OCI-LY3 (cell line): ENCODE measurements around the gene PMM2.

ENCODE experiments used
- H2AFZ ChIP-seq: fragments of 200-600, 300-600 bp; shearing (Covaris generic); 2 replicates; pipeline ENCODE4 v1.6.0; 2014; ENCODE audit warnings: antibody characterized with exemption, low read depth, low read length
- H3K27ac ChIP-seq: fragments of 200-600, 300-600 bp; sonication (generic); 2 replicates; pipeline ENCODE4 v1.5.1; 2014; ENCODE audit warnings: mild to moderate bottlenecking, low read length, moderate library complexity, mixed read lengths
- H3K27me3 ChIP-seq: fragments of 200-600, 300-600 bp; sonication (generic); 2 replicates; pipeline ENCODE4 v1.6.1; 2014; ENCODE audit warnings: low read depth, low read length, mixed read lengths
- H3K36me3 ChIP-seq: fragments of 200-600, 300-600 bp; sonication (generic); replicated peaks from 2 replicates; pipeline ENCODE3; 2014; ENCODE audit warnings: low read depth, low read length, mixed read lengths
- H3K4me1 ChIP-seq: fragments of 300-600, 200-600 bp; sonication (generic); 2 replicates; pipeline ENCODE4 v1.6.1; 2014; ENCODE audit warnings: low read length, mixed read lengths
- H3K4me2 ChIP-seq: fragments of 200-600, 300-600 bp; sonication (generic); 2 replicates; pipeline ENCODE4 v1.6.1; 2014; ENCODE audit warnings: low read length, mixed read lengths
- H3K4me3 ChIP-seq: fragments of 300-600, 200-600 bp; sonication (generic); 2 replicates; pipeline ENCODE4 v1.5.1; 2014; ENCODE audit warnings: antibody characterized with exemption, mild to moderate bottlenecking, low read length, moderate library complexity
- H3K79me2 ChIP-seq: fragments of 300-600, 200-600 bp; shearing (Covaris generic); 2 replicates; pipeline ENCODE4 v1.6.1; 2014; ENCODE audit warnings: mild to moderate bottlenecking, low read length, mixed read lengths
- H3K9ac ChIP-seq: fragments of 300-600, 200-600 bp; shearing (Covaris generic); 2 replicates; pipeline ENCODE4 v1.6.0; 2014; ENCODE audit warnings: mild to moderate bottlenecking, low read length, moderate library complexity
- H3K9me3 ChIP-seq: fragments of 200-600, 300-600 bp; shearing (Covaris generic); 2 replicates; pipeline ENCODE4 v1.6.1; 2014; ENCODE audit warnings: low read length, mixed read lengths; ENCODE audit not compliant: insufficient read depth
- H4K20me1 ChIP-seq: fragments of 200-600, 300-600 bp; sonication (generic); 2 replicates; pipeline ENCODE4 v1.6.1; 2016; ENCODE audit warnings: low read length, mixed read lengths; ENCODE audit not compliant: insufficient read depth
- CTCF ChIP-seq: fragments of 200-600, 300-600 bp; sonication (generic); IDR thresholded peaks from 2 replicates; pipeline ENCODE4 v1.5.1; 2014; ENCODE audit warnings: antibody characterized with exemption, low read length, low read depth
- EZH2phosphoT487 ChIP-seq: fragments of 200-600 bp; shearing (Covaris generic); IDR thresholded peaks from 2 replicates; pipeline ENCODE4 v1.6.1; 2018; ENCODE audit warnings: antibody characterized with exemption, mixed run types, low read depth

The PMM2 gene

GRCh38 chr16:8822403-8822802 lies 24.8 kb downstream of the PMM2 start:
- Histone ChIP-seq H3K79me2 (peaks cover 28% of the 10 kb centered on the region), H3K27ac (peak overlapping the region; percentile 17), H3K4me2 (no peak overlapping the region), H3K9ac (no peak overlapping the region), H3K27me3 (no peaks in the 10 kb centered on the region), H3K4me1 (peaks cover 54% of the 10 kb centered on the region), H3K36me3 (peaks cover 65% of the 10 kb centered on the region), H3K9me3 (no peaks in the 10 kb centered on the region), H2AFZ (no peak overlapping the region), H4K20me1 (no peaks in the 10 kb centered on the region), H3K4me3 (no peak overlapping the region)
- no peak for TF ChIP-seq EZH2phosphoT487
- TF ChIP-seq CTCF, result no peak

- Histone ChIP-seq H3K36me3 (peaks cover 69% of the 10 kb centered on the region), H3K27ac (peak overlapping the region; percentile 83), H3K4me3 (no peak overlapping the region), H3K27me3 (no peaks in the 10 kb centered on the region), H2AFZ (no peak overlapping the region), H3K4me1 (peaks cover 28% of the 10 kb centered on the region), H4K20me1 (no peaks in the 10 kb centered on the region), H3K4me2 (peak overlapping the region; percentile 26), H3K9ac (peak overlapping the region; percentile 22; the same call in 1 of the 2 replicates), H3K79me2 (peaks cover 37% of the 10 kb centered on the region), H3K9me3 (no peaks in the 10 kb centered on the region)
- TF ChIP-seq CTCF (no peak), EZH2phosphoT487 (no peak)
Observed at GRCh38 chr16:8826278-8826879, 28.7 kb downstream of the PMM2 start.

- no peaks in the 10 kb centered on the region for H3K9me3 ChIP-seq
- H3K79me2 ChIP-seq, result peaks cover 41% of the 10 kb centered on the region
- peaks cover 19% of the 10 kb centered on the region for H3K4me1 ChIP-seq
- H3K4me3 ChIP-seq, result no peak overlapping the region
- H2AFZ ChIP-seq, result no peak overlapping the region
- no peak overlapping the region for H3K4me2 ChIP-seq
- H3K36me3 ChIP-seq, result peaks cover 57% of the 10 kb centered on the region
- no peak overlapping the region for H3K9ac ChIP-seq
- no peak overlapping the region for H3K27ac ChIP-seq
- H3K27me3 ChIP-seq, result no peaks in the 10 kb centered on the region
- TF ChIP-seq CTCF (no peak), EZH2phosphoT487 (no peak)
- H4K20me1 ChIP-seq, result no peaks in the 10 kb centered on the region
Observed at GRCh38 chr16:8828541-8829165, 31.0 kb downstream of the PMM2 start.

- peaks cover 7% of the 10 kb centered on the region for H3K4me1 ChIP-seq
- H2AFZ ChIP-seq, result no peak overlapping the region
- no peaks in the 10 kb centered on the region for H4K20me1 ChIP-seq
- H3K27ac ChIP-seq, result no peak overlapping the region
- peaks cover 48% of the 10 kb centered on the region for H3K79me2 ChIP-seq
- peaks cover 38% of the 10 kb centered on the region for H3K36me3 ChIP-seq
- H3K4me3 ChIP-seq, result no peak overlapping the region
- no peaks in the 10 kb centered on the region for H3K27me3 ChIP-seq
- H3K9ac ChIP-seq, result no peak overlapping the region
- TF ChIP-seq CTCF (no peak), EZH2phosphoT487 (no peak)
- H3K4me2 ChIP-seq, result no peak overlapping the region
- H3K9me3 ChIP-seq, result no peaks in the 10 kb centered on the region
Observed at GRCh38 chr16:8831450-8831849, 33.8 kb downstream of the PMM2 start.
